ENCODE results near the gene SELENON.

Gene SELENON

GRCh38 chr1:25771221-25772114, 28.5 kb upstream of the SELENON start:
- DNase-seq: peak; percentile 10

GRCh38 chr1:25772164-25772563, 27.8 kb upstream of the SELENON start:
- no peak for DNase-seq

GRCh38 chr1:25772692-25773245, 27.2 kb upstream of the SELENON start:
- no peak for DNase-seq

GRCh38 chr1:25773441-25774125, 26.4 kb upstream of the SELENON start:
- DNase-seq: no peak

GRCh38 chr1:25774206-25774803, 25.7 kb upstream of the SELENON start:
- DNase-seq: no peak

GRCh38 chr1:25774921-25775771, 24.8 kb upstream of the SELENON start:
- peak; percentile 81 for DNase-seq

GRCh38 chr1:25779388-25779787, 20.6 kb upstream of the SELENON start:
- no peak for DNase-seq

- DNase-seq: no peak
These were observed 20.1 kb upstream of the SELENON start for GRCh38 chr1:25779894-25780293.

- DNase-seq: no peak
These were observed 19.5 kb upstream of the SELENON start for GRCh38 chr1:25780318-25781129.

GRCh38 chr1:25781130-25781433, 18.9 kb upstream of the SELENON start:
- DNase-seq: no peak

GRCh38 chr1:25782608-25783201, 17.3 kb upstream of the SELENON start:
- DNase-seq: no peak

- no peak for DNase-seq
These were observed 15.4 kb upstream of the SELENON start for GRCh38 chr1:25784575-25785051.

- DNase-seq: no peak
These were observed 14.5 kb upstream of the SELENON start for GRCh38 chr1:25785333-25786067.

- no peak for DNase-seq
These were observed 12.9 kb upstream of the SELENON start for GRCh38 chr1:25786887-25787759.

- DNase-seq: no peak
These were observed 12.2 kb upstream of the SELENON start for GRCh38 chr1:25787760-25788166.

- no peak for DNase-seq
These were observed 9.5 kb upstream of the SELENON start for GRCh38 chr1:25790472-25790871.

- DNase-seq: no peak
These were observed 7.9 kb upstream of the SELENON start for GRCh38 chr1:25792115-25792514.

GRCh38 chr1:25793585-25794170, 6.3 kb upstream of the SELENON start:
- DNase-seq: no peak

GRCh38 chr1:25794325-25794724, 5.7 kb upstream of the SELENON start:
- DNase-seq: no peak

Measured in CD4-positive, alpha-beta T cell treated with Interferon gamma for 1 hour (primary cell).